Coronary artery (tissue), 2 donors: ENCODE results near the gene PSME2.

ENCODE experiments used
- DNase-seq: peaks from one replicate; pipeline ENCODE4 v3.0.0-alpha.2; 2017; ENCODE audit warnings: low spot score
- H3K27ac ChIP-seq, 2 donors: fragments of 200-600 bp; sonication (generic); one replicate each; pipeline ENCODE4 v1.5.1; 2016 to 2019
- H3K4me3 ChIP-seq: fragments of 200-600 bp; sonication (generic); 2 replicates; pipeline ENCODE4 v1.5.1; 2016; ENCODE audit warnings: mild to moderate bottlenecking, moderate library complexity
- CTCF ChIP-seq: fragments of 200-600 bp; sonication (generic); IDR thresholded peaks from one replicate; pipeline ENCODE4 v1.5.1; 2019; ENCODE audit warnings: antibody characterized with exemption

The PSME2 gene

GRCh38 chr14:24139272-24139934 lies 7.0 kb downstream of the PSME2 start:
- H3K4me3 ChIP-seq = no peak overlapping the region
- DNase-seq = no peak
- peak overlapping the region in 1 of 2 donors; percentile 17 for H3K27ac ChIP-seq

GRCh38 chr14:24138396-24139271 lies 7.8 kb downstream of the PSME2 start:
- no peak for TF ChIP-seq CTCF
- H3K27ac ChIP-seq = peak overlapping the region in 1 of 2 donors; percentile 17
- no peak overlapping the region for H3K4me3 ChIP-seq
- no peak for DNase-seq

More at GRCh38 chr14:24139272-24139934, 7.0 kb downstream of the PSME2 start:
- TF ChIP-seq CTCF = no peak

DNA sequence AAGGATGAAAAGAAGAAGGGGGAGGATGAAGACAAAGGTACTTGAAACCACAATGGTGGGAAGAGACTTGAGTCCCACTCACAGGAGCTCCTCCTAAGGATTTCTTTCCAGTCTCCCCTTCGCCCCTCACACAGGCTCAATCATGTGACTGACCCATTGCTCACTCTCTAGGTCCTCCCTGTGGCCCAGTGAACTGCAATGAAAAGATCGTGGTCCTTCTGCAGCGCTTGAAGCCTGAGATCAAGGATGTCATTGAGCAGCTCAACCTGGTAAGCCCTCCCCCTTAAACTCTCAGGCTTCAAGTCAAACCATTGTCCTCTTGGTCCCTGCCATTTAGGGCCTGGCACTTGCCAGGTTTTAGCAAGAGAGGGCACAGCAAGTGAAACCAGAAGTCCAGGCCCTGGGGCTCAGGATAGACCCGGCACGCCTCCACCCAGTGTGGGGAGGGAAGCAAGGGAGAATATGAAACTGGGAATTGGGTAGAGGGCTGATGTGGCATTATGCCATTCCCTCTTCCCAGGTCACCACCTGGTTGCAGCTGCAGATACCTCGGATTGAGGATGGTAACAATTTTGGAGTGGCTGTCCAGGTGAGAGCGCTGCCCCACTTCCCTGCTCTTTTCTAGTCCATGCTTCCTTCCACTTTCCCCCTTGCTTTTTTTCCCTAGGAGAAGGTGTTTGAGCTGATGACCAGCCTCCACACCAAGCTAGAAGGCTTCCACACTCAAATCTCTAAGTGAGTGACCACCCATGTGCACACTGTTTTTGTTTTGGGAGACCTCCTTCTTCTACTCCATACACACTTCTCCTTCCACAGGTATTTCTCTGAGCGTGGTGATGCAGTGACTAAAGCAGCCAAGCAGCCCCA lies 8.6 kb downstream of the PSME2 start:
- TF ChIP-seq CTCF = no peak
- Histone ChIP-seq H3K4me3 (no peak overlapping the region), H3K27ac (no peak overlapping the region)
- no peak for DNase-seq

DNA sequence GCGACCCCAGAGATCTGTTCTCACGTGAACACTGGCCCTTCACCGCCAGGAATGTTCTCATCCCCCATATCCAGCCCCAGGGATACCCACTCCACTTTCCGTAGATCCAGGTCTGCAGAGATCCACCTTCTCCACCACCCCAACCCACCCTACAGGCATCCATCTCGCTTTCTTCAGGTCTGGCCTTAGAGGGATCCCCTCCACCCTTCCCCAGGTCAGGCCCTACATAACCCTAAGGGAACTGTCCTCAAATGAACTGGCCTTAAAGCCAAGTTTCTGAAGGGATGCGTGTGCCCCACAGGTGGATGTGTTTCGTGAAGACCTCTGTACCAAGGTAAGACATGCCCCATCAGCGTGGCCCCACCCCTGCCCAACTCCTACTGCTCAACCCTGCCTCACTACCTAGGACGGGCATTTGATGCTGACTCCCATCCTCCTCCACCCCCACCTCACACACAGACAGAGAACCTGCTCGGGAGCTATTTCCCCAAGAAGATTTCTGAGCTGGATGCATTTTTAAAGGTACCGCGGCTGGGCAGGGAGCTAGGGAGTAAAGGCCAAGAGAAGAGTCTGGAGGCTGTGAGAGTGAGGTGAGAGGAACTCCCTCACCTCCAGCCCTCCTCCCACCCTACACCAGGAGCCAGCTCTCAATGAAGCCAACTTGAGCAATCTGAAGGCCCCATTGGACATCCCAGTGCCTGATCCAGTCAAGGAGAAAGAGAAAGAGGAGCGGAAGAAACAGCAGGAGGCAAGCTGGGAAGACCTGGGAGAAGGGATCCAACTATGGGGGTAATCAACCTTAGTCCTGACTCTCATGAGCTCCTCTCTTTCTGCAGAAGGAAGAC lies 9.5 kb downstream of the PSME2 start:
- no peak for DNase-seq
- Histone ChIP-seq H3K4me3 (peak overlapping the region; percentile 83), H3K27ac (peak overlapping the region; percentile 90 to 91)
- TF ChIP-seq CTCF = no peak

- no peak for TF ChIP-seq CTCF
- peak within 1 kb of the TSS; percentile 90 to 91 for H3K27ac ChIP-seq
- DNase-seq = peak; percentile 94
- peak within 1 kb of the TSS; percentile 83 for H3K4me3 ChIP-seq
Measured at GRCh38 chr14:24135834-24136683, 10.4 kb downstream of the PSME2 start, which contains the start of gene PSME1. Gene PSME1 (plus strand): TSS chr14:24136194. CDS start chr14:24136263, 69 bp downstream.
